GM19463 (cell line): ENCODE measurements around the gene LPO.

ENCODE experiments used
- ATAC-seq: cut with Tn5 transposase; IDR thresholded peaks from one replicate; pipeline ENCODE4 v1.9.1; 2021; ENCODE audit warnings: mild to moderate bottlenecking, moderate library complexity; ENCODE audit not compliant: unreplicated experiment

Gene LPO

DNA sequence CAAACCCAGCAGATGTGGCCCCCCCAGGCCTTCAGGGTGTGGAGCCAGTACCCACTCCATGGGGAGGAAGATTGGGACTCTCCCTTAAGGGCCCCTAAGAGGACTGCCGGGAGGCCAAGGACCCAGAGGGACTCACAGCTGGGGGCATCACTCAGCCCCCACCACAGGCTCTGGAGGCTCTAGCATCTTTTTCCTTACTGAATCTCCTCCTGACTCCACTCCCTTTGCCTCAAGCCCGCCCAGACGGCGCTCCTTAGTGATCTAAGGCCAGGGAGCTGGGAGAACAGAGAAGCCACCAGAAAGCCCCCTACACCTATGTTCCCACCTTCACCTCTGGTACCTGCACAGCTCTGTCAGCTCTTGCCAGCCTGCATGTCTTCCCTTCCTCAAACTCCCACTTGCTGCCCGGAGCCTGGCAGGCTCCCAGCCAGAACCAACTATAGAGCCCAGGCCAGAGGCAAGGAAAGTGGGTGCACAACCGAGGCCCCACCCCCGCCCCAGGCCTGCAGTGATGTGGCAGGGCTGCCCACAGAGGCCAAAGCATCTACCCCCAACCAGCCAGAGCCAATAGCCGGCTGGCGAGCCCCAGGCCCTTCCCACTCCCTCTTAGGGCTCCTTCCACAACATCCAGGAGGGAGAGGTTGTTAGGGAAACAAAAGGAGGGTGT is 64.7 kb downstream of the LPO start:
- no peak for ATAC-seq

GRCh38 chr17:58303971-58304749 is 65.8 kb downstream of the LPO start:
- peak; percentile 48 for ATAC-seq

DNA sequence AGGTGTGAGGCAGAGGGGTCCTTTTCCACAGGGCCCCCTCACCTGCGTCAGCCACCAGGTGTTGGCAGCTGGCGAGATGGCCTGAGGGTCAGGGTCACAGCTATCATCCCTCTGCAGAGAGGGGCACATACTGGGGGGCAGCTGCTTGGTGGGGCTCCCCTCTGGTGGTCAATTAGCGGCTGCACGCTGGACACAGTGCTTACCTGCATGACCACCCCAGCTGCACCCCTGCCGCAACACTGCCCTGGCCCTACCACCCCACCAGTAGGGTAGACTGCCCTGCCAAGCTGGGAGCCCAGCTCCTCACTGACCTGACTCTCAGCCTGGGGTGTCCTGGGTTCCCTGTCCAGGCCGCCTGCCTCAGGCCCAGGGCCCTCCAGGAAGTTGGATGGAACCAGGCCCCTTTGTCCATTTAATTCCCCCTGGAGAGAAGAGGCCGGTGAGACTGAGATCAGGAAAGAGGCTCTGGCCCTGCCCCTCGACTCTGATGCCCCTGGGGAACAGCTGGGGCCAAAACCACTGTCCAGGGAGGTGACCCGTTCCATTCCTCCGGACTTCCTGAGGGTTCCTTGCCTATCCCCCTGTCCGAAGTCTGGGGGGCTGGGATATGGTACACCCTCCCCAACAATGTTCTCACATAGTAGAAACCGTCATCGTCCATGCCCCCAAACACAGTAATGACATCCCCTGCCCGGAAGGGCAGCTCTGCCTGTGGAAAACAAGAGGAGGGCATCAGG is 66.5 kb downstream of the LPO start:
- ATAC-seq = no peak

GRCh38 chr17:58305626-58306025 is 67.2 kb downstream of the LPO start:
- ATAC-seq = no peak

- ATAC-seq = no peak
These were observed 68.0 kb downstream of the LPO start for GRCh38 chr17:58306131-58306951.

DNA sequence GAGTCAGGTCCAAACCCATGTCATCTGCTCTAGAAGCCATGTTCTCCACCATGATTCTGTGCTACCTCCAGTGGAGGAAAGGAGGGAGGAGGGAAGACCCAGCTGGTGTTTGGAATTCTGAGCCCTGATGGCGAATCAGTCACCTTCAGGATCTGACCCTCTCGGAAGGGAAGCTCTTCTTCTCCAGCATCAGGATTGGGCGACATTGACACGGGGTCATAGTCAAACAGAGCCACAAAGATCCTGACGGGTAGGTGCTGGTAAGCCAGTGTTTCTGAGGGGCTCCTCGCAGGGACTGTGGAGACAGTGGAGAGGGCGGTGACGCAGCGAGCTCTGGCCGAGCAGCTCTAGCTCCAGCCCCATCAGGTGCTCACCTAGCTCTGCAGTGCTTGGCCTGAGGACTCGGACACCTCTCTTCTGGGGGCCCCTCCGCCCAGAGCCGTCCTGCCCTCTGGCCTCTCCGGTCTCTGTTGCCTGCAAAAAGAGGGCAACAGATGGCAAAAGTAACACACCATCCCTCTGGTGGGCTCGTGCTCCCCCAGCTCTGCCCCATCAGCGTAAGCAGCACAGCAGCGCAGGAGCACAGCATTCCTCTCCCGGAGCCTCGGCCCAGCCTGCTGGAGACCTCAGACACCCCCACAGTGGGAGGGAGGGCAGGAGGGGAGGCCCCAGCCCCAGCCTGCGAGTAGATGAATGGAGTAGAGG is 69.2 kb downstream of the LPO start:
- no peak for ATAC-seq

DNA sequence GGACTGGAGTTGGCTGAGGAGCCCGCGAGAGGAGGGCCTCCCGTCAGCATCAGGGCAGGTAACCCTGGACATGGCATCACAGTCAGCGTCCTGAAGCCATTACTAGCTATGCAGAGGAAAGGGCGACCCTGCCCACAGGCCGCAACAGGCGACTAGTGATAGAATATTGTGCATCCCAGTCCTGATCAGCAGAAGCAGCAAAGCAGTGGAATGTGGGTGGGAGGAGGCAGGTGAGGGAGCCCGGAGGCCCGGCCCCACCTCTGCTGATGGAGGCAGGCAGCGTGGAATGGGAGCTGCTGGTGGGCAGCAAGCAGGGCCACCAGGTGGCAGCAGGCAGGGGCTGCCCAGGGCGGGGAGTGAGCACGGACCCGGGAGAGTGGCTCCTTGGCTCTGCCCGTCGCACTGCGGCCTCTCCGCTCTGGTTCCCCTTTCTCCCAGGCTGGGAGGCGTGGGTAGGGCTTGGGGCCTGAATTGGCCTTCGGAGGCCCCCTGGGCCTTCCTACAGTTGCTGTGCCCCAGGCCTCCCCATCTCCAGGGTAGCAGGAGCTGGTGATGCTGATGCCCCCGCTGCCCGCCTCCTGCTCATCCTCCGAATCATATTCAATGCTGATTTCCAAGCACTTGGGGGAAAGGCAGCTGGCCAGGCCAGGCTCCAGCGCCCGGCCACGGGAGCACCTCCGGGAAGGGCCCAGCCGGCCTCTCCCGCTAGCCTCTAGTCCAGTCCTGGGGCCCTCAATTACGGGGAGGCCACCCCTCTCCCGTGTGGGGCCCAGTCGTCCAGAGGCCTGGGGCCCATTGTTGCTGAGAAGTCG is 70.0 kb downstream of the LPO start:
- no peak for ATAC-seq

DNA sequence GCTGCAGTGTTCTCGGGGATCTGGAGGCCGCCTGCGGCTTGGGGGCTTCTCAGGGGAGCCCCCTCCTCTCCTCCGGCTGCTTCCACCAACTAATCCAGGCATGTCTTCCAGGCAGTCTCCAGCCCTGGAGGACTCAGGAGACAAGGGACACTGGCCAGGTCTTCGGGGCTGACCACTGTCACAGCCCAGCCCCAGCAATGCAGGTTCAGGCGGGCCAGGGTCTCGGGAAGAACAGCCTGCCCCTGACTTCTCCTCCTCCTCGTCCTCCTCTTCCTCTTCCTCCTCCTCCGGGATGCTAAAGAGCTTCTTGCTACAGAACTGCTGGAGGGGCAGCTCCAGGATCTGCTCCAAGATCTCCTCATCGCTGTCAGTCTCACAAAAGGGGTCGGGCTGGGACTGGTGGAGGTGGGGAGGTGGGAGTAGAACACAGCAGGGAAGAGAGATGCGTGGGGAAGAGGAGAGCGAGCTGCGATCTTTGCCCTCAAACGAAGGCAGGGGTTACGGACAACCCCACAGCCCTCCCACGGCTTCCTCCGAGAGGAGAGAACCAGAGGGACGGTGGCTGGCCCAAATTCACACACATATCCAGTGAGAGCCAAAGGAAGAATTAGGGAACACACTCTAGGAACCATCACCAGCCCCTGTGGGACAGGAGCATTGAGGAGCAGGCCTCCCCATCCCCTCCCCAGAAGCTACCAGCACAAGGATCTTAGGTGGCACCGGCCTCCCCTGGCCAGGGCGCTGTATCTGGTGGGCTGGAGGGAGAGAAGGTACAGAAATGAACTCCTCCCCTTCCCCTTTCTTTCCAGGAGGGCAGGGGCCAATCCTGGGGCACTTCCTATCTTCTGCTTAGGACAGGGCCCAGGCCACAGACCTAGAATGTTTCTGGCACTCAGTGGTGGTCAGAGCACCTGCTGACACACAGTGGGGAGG is 70.9 kb downstream of the LPO start:
- ATAC-seq = no peak

DNA sequence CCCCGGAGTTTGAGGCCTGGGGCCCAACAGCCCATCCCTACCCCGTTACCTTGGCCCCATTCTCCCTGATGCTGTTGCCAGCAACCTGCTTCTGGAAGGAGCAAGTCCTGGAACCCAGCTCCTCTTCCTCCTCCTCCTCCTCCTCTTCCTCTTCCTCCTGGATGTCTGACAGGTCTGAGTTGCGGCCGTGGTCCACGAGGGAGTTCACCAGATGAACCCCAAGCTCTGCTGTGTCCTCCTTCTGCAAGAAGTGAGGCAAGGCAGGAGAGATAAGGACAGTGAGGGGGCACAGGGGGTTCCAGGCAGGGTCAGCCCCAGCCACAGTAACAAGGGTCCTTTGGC is 71.5 kb downstream of the LPO start:
- ATAC-seq = no peak

GRCh38 chr17:58310511-58311428 is 72.4 kb downstream of the LPO start:
- ATAC-seq = no peak

DNA sequence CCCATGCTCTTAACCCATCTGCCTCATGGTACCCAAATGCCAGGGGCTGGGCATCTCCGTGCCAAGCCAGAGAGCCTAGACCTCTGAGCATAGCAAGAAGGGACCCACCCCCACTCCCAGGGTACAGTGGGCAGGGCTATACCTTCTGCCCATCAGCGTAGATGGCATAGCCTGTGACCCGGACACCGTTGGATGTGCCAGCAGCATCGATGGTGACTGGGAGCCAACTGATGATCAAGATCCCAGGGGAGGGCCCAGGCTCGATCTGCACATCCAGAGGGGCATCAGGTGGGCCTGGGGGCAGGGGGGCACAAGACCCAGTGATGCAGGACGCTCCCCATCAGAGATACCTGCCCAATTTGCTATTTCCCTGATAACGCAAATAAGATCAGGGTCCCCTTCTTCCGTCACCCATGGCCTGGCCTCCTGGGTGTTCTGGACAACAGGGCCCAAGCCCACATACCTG is 73.1 kb downstream of the LPO start:
- no peak for ATAC-seq

DNA sequence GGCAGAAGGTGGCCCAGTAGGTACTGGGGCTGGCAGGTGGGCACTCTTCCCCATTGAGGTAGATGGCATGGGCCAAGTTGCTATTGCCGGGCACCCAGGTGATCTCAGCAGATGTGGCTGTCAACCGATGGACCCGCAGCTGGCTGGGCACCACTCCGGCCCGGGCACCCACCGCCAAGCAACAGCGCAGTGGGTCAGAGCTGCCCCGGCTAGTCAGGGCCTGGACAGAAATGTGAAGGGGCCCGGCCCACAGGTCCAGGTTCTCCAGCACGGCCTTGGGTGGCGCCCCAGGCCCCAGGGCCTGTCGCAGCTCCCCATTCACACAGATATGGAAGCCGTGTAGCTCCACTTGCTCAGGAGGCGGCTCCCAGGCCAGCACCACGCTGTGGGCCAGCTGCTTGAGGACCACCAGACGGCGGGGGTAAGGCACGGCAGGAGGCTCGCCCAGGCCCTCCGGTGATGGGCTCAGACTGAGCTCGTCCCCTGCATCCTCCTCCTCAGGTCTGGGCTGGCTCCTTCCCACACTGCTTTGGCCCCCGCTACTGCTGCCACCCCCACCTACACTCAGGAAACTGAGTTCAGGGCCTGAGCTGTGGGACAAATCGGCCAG is 73.7 kb downstream of the LPO start:
- no peak for ATAC-seq

DNA sequence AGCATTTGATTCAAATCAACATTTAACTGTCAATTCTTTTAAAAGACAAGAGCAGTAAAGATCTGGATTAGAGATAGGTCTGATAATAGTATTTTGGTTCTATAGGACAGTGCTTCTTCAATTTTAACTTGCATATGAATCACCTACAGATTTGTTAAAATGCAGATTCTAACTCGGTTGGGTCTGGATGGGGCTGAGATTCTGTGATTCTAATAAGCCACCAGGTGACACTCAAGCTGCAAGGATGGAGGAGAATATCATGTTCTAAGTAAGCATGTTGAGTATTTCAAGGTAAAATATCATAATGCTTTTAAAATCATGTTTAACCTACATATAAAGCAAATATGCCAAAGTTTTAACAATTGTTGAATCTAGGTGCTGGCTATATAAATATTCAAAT is 74.4 kb downstream of the LPO start:
- ATAC-seq = no peak

DNA sequence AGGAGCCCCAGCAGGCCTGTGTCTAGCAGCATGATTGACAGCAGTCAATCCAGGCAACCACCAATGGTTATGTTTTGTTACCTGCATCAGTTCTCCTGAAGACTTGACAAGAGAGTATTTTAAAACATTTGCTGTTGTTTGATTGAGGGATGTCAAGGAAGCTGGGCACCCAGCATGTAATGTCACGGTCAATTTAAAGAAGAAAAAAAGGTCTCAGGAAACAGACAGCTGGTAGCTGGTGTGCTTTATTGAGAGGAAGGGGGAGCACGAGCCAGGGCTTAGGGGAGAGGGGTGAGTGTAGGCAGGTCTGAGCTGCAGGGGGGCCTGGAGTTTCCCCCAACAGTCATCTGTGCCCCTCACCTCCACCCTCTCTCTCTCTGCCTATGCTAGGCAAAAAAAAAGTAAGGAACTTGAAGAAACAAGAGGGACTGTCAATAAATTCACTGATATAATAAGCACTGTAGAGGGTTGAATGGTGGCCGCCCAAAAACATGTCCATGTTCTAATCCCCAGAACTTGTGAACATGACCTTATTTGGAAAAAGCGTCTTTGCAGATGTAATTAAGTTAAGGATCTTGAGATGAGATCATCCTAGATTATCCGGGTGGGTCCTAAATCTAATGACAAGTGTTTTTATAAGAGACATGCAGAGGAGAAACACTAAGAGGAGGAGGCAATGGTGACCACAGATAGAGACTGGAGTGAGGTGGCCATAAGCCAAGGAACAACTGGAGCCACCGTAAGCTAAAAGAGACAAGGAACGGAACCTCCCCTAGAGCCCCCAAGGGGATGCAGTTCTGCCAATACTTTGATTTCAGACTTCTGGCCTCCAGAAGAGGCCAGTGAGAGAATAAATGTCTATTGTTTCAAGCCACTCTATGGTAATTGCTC is 75.7 kb downstream of the LPO start:
- ATAC-seq = no peak

DNA sequence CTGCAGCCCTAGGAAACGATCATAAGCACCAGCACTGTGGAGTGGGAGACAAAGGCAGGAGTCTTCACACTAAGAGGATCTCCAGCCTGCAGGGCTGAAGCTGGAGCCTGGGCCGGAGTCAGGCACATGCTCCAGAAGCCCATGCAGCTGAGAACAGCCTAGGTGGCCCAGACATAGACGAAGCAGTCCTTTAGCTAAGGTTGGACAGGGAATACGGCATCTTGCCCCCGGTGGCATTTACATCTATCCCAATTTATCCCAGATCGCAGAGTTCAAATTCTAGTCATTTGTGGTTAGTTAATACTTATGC is 76.3 kb downstream of the LPO start:
- no peak for ATAC-seq

DNA sequence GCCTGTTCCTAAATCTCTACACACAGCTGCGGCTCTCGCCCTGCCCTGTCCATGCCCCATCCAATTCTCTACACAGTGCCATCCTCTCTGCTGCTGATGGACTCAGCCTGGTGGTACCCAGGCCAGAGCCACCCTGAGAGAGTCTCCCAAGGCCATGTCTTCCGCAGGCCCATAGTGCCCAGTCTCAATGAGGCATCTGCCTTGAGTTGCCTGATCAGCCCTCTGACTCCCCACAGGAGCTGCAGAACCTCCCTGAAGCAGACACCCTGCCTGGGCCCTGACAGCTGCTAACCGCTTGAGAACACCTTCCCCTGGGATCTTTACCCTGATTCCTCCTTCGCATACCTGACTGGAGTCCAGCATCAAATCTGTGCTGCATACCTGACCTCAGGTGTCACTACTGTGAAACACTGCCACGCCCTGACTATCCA is 76.9 kb downstream of the LPO start:
- ATAC-seq = no peak
